Spleen (tissue), 7 donors: ENCODE measurements around the gene ADD3.

Source experiments
- POLR2AphosphoS5 ChIP-seq, 3 donors: sonication (generic); formaldehyde crosslinking; IDR thresholded peaks; one replicate each; pipeline ENCODE4 v1.5.1; 2017; ENCODE audit warnings: antibody characterized with exemption in 3 of 3
- TF ChIP-seq, protein P1 (sequence below), 11 experiments: fragments of 200-600 bp in 7 of 11; fragments of 450-650 bp in 4 of 11; sonication (generic) in 4 of 11; IDR thresholded peaks in 8 of 11; conservative IDR thresholded peaks in 3 of 11; 1 replicate in 7 of 11; 2 replicates in 4 of 11; pipeline versions ENCODE4 v1.4.0 to v1.8.0; 2016 to 2021; ENCODE audit warnings: antibody characterized with exemption in 11 of 11, inconsistent platforms in 4 of 11, mild to moderate bottlenecking in 1 of 11
- donor health status: DM: no; HTN: no; CAD: no; lungs with moderate emphysema.
- donor health status: DM: no; HTN: no; CAD: no.
- donor health status: DM: no; HTN: no; CAD: no.

DNA sequence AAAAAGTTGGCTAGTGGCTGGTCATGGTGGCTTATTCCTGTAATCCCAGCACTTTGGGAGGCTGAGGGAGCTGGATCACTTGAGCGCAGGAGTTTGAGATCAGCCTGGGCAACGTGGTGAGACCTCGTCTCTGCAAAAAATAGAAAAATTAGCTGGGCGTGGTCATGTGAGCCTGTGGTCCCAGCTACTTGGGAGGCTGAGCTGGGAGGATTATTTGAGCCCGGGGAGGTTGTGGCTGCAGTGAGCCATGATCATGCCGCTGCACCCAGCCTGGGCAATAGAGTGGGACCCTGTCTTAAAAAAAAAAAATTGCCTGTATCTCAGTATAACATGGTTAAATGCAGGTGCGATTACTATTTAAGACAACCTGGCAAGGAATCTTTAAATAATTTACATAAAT is 61.0 kb downstream of the ADD3 start:
- TF ChIP-seq, protein P1, sequence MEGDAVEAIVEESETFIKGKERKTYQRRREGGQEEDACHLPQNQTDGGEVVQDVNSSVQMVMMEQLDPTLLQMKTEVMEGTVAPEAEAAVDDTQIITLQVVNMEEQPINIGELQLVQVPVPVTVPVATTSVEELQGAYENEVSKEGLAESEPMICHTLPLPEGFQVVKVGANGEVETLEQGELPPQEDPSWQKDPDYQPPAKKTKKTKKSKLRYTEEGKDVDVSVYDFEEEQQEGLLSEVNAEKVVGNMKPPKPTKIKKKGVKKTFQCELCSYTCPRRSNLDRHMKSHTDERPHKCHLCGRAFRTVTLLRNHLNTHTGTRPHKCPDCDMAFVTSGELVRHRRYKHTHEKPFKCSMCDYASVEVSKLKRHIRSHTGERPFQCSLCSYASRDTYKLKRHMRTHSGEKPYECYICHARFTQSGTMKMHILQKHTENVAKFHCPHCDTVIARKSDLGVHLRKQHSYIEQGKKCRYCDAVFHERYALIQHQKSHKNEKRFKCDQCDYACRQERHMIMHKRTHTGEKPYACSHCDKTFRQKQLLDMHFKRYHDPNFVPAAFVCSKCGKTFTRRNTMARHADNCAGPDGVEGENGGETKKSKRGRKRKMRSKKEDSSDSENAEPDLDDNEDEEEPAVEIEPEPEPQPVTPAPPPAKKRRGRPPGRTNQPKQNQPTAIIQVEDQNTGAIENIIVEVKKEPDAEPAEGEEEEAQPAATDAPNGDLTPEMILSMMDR (IDR thresholded peaks at IDR 0.05 in 8 of 11, conservative IDR thresholded peaks at IDR 0.05 in 3 of 11): no peak
- no peak for TF ChIP-seq POLR2AphosphoS5 (IDR thresholded peaks at IDR 0.05)
